GM21447 (cell line): ENCODE data around the gene ZNF469.

Experiments used
- ATAC-seq: cut with Tn5 transposase; IDR thresholded peaks from one replicate; pipeline ENCODE4 v1.9.1; 2021; ENCODE audit not compliant: unreplicated experiment

The ZNF469 gene

GRCh38 chr16:88345721-88346560 is 36.8 kb upstream of the ZNF469 start:
- no peak for ATAC-seq

- no peak for ATAC-seq
These were observed 35.9 kb upstream of the ZNF469 start for GRCh38 chr16:88346680-88347505.

- no peak for ATAC-seq
These were observed 34.9 kb upstream of the ZNF469 start for GRCh38 chr16:88347656-88348376.

- ATAC-seq = no peak
These were observed 34.2 kb upstream of the ZNF469 start for GRCh38 chr16:88348377-88349152.

GRCh38 chr16:88349153-88349902 is 33.4 kb upstream of the ZNF469 start:
- ATAC-seq = no peak

GRCh38 chr16:88349903-88350900 is 32.6 kb upstream of the ZNF469 start:
- no peak for ATAC-seq

- no peak for ATAC-seq
These were observed 31.8 kb upstream of the ZNF469 start for GRCh38 chr16:88350922-88351321.

GRCh38 chr16:88351491-88352101 is 31.2 kb upstream of the ZNF469 start:
- no peak for ATAC-seq

- no peak for ATAC-seq
These were observed 30.2 kb upstream of the ZNF469 start for GRCh38 chr16:88352261-88353200.

- ATAC-seq = no peak
These were observed 29.5 kb upstream of the ZNF469 start for GRCh38 chr16:88353232-88353631.

- ATAC-seq = no peak
These were observed 29.1 kb upstream of the ZNF469 start for GRCh38 chr16:88353691-88354090.

- no peak for ATAC-seq
These were observed 28.3 kb upstream of the ZNF469 start for GRCh38 chr16:88354229-88355092.

GRCh38 chr16:88355093-88355388 is 27.7 kb upstream of the ZNF469 start:
- ATAC-seq = no peak

GRCh38 chr16:88355389-88356123 is 27.2 kb upstream of the ZNF469 start:
- ATAC-seq = no peak

GRCh38 chr16:88356124-88356726 is 26.5 kb upstream of the ZNF469 start:
- no peak for ATAC-seq
